ENCODE measurements around the gene SLC49A3.

The SLC49A3 gene

DNA sequence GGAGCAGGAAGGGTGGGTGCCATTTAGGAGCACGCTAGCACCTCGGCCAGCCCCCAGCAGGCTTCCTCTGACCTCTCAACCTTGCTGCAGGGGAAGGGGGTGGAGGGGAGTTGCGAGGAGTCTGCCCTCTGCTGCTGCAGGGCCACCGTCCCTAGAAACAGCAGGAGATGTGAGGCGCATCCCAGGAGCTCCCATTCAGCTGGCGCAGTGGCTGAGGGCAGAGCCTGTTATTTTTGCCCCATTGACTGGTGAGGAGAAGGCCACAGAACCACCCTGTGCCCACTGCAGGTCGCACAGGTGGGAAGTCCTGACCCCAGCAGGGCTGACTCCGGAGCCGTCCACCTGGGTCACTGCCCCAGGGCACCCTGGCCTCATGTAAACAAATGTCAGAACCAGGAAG, 55.5 kb downstream of the SLC49A3 start:
- no peak for DNase-seq (ENCODE audit: low read depth in 2 of 2)

DNA sequence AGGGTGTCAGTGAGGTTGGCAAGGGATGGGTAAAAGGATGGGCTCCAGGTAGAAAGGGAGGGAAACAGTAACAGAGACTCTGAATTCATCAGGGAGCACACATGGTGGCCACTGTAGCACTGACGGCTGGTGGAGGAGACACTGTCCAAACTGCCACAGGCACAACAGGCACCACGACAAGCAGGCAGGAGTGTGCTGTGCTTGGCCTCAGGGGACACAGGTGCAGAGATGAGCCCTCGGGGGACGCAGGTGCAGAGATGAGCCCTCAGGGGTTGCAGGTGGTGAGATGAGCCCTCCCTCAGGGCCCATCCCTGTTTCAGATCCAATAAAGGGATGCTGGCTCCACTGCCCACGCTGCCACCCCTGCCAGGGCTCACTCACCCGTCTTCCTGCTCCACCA, 56.0 kb downstream of the SLC49A3 start:
- DNase-seq (ENCODE audit: low read depth in 2 of 2), result no peak

DNA sequence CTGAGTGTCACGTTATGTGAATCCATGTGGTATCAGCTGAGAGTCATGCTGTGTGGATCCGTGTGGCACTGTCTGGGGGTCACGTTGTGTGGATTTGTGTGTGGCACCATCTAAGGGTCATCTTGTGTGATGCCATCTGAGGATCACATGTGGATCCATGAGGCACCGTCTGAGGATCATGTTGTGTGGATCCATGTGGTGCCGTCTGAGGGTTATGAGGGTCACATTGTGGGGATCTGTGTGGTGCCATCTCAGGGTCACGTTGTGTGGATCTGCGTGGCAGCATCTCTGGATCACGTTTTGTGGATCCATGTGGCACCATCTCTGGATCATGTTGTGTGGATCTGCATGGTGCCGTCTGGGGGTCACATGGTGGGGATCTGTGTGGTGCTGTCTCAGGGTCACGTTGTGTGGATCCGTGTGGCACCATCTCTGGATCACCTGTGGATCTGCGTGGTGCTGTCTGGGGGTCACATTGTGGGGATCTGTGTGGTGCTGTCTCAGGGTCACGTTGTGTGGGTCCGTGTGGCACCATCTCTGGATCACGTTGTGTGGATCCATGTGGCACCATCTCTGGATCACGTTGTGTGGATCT, 56.7 kb downstream of the SLC49A3 start:
- no peak for DNase-seq (ENCODE audit: low read depth in 2 of 2)

Measured in stimulated activated CD8-positive, alpha-beta memory T cell treated with anti-CD3 and anti-CD28 coated beads, Interleukin-7, amount 100 ng/mL, for 4 hours (primary cell).